A172 (cell line): ENCODE data around the gene B9D2. TPM values are rescaled to one million over a fixed set of nuclear protein-coding genes. Genes with fewer than 3 reads are reported as not detected.

Experiments used
- DNase-seq: peaks from one replicate; pipeline ENCODE4 v3.0.0-alpha.2; 2015; ENCODE audit warnings: low spot score
- total RNA-seq: library from RNA; depleted of rRNA; stranded (reverse); fragments of >200 nt; shearing (Covaris generic); gene quantifications from 2 replicates; pipeline ENCODE4 v1.2.3, GENCODE V29; 2014

Gene B9D2
- total RNA-seq, 1 experiment from 2014 or later = 4.5 TPM

GRCh38 chr19:41327576-41328156 lies 36.3 kb downstream of the B9D2 start:
- DNase-seq = peak; percentile 86

- DNase-seq = no peak
Measured at GRCh38 chr19:41327076-41327575, 36.8 kb downstream of the B9D2 start.

GRCh38 chr19:41325947-41326706 lies 37.8 kb downstream of the B9D2 start:
- no peak for DNase-seq

- no peak for DNase-seq
Measured at GRCh38 chr19:41325640-41325946, 38.4 kb downstream of the B9D2 start.

- peak; percentile 93 for DNase-seq
Measured at GRCh38 chr19:41324921-41325639, 38.9 kb downstream of the B9D2 start.

GRCh38 chr19:41324231-41324702 lies 39.7 kb downstream of the B9D2 start:
- DNase-seq = no peak

GRCh38 chr19:41323430-41324125 lies 40.4 kb downstream of the B9D2 start:
- DNase-seq = peak; percentile 97

GRCh38 chr19:41323023-41323422 lies 40.9 kb downstream of the B9D2 start:
- DNase-seq = peak; percentile 58

GRCh38 chr19:41322451-41322850 lies 41.5 kb downstream of the B9D2 start:
- DNase-seq = no peak

- peak; percentile 90 for DNase-seq
Measured at GRCh38 chr19:41321600-41322270, 42.2 kb downstream of the B9D2 start.

GRCh38 chr19:41321204-41321599 lies 42.7 kb downstream of the B9D2 start:
- DNase-seq = no peak

GRCh38 chr19:41320568-41320967 lies 43.4 kb downstream of the B9D2 start:
- no peak for DNase-seq

GRCh38 chr19:41320185-41320518 lies 43.8 kb downstream of the B9D2 start:
- DNase-seq = no peak

- no peak for DNase-seq
Measured at GRCh38 chr19:41319500-41320184, 44.3 kb downstream of the B9D2 start.

- DNase-seq = no peak
Measured at GRCh38 chr19:41318696-41319499, 45.1 kb downstream of the B9D2 start.

- no peak for DNase-seq
Measured at GRCh38 chr19:41316306-41316920, 47.5 kb downstream of the B9D2 start.

GRCh38 chr19:41311613-41312012 lies 52.3 kb downstream of the B9D2 start:
- DNase-seq = no peak

GRCh38 chr19:41311072-41311471 lies 52.9 kb downstream of the B9D2 start:
- DNase-seq = no peak

GRCh38 chr19:41310033-41310831 lies 53.7 kb downstream of the B9D2 start, which contains the start of gene CCDC97:
Gene CCDC97, plus strand, starts transcription at chr19:41310172. Its CDS starts 139 bp downstream, at chr19:41310311.
- DNase-seq = peak; percentile 76
